Loucy (cell line): ENCODE results near the gene RNF44.

Experiments
- H2AFZ ChIP-seq: fragments of 200-600 bp; sonication (generic); 2 replicates; pipeline ENCODE4 v1.6.0; 2016; ENCODE audit warnings: antibody characterized with exemption, mild to moderate bottlenecking, low read length, moderate library complexity
- H3F3A ChIP-seq: fragments of 200-600 bp; 2 replicates; pipeline ENCODE4 v1.6.0; 2016; ENCODE audit warnings: antibody characterized with exemption, low read depth, mild to moderate bottlenecking
- H3K27me3 ChIP-seq: fragments of 200-600 bp; sonication (generic); 2 replicates; pipeline ENCODE4 v1.6.1; 2014; ENCODE audit warnings: low read length, mild to moderate bottlenecking; ENCODE audit not compliant: insufficient read depth, poor library complexity, severe bottlenecking
- H3K36me3 ChIP-seq: fragments of 200-600 bp; sonication (generic); 2 replicates; pipeline ENCODE4 v1.6.1; 2016; ENCODE audit warnings: low read length; ENCODE audit not compliant: insufficient read depth
- H3K4me1 ChIP-seq: fragments of 200-600 bp; sonication (generic); 2 replicates; pipeline ENCODE4 v1.5.1; 2014; ENCODE audit warnings: low read length, mild to moderate bottlenecking; ENCODE audit not compliant: insufficient read depth, poor library complexity, severe bottlenecking
- H3K4me2 ChIP-seq: fragments of 200-600 bp; sonication (generic); 2 replicates; pipeline ENCODE4 v1.6.0; 2014; ENCODE audit warnings: antibody characterized with exemption, low read length, low read depth, mild to moderate bottlenecking; ENCODE audit not compliant: poor library complexity, severe bottlenecking
- H3K4me3 ChIP-seq: fragments of 200-600 bp; sonication (generic); 2 replicates; pipeline ENCODE4 v1.5.1; 2014; ENCODE audit warnings: low read length, mild to moderate bottlenecking, mixed read lengths; ENCODE audit not compliant: poor library complexity, severe bottlenecking
- H3K79me2 ChIP-seq: fragments of 200-600 bp; sonication (generic); 2 replicates; pipeline ENCODE4 v1.6.1; 2014; ENCODE audit warnings: low read length; ENCODE audit not compliant: insufficient read depth
- H3K9ac ChIP-seq: fragments of 200-600 bp; sonication (generic); 2 replicates; pipeline ENCODE4 v1.6.0; 2014; ENCODE audit warnings: mild to moderate bottlenecking, low read depth, low read length, moderate library complexity; ENCODE audit not compliant: poor library complexity, severe bottlenecking
- H3K9me2 ChIP-seq: fragments of 200-600 bp; sonication (generic); replicated peaks from 2 replicates; pipeline ENCODE4 v1.6.1; 2016; ENCODE audit warnings: low read depth, low read length, mixed read lengths
- H3K9me3 ChIP-seq: fragments of 200-600 bp; sonication (generic); 2 replicates; pipeline ENCODE4 v1.6.1; 2014; ENCODE audit warnings: mild to moderate bottlenecking, antibody characterized with exemption, low read length, low read depth; ENCODE audit not compliant: insufficient read depth
- H4K20me1 ChIP-seq: fragments of 200-600 bp; sonication (generic); 2 replicates; pipeline ENCODE4 v1.6.0; 2014; ENCODE audit warnings: antibody characterized with exemption, low read length, mild to moderate bottlenecking; ENCODE audit not compliant: insufficient read depth, poor library complexity, severe bottlenecking
- CTCF ChIP-seq: fragments of 200-600 bp; sonication (generic); conservative IDR thresholded peaks from 2 replicates; pipeline ENCODE4 v1.5.1; 2014; ENCODE audit warnings: mild to moderate bottlenecking, antibody characterized with exemption, low read length
- EZH2phosphoT487 ChIP-seq: fragments of 200-600 bp; IDR thresholded peaks from 2 replicates; pipeline ENCODE4 v1.6.1; 2018; ENCODE audit warnings: antibody characterized with exemption, mild to moderate bottlenecking, moderate library complexity, borderline replicate concordance

The RNF44 gene

GRCh38 chr5:176492431-176492830 lies 44.8 kb downstream of the RNF44 start:
- TF ChIP-seq CTCF (no peak), EZH2phosphoT487 (no peak)
- peaks cover 10% of the 10 kb centered on the region for H3K4me1 ChIP-seq
- H3K79me2 ChIP-seq = no peaks in the 10 kb centered on the region
- no peaks in the 10 kb centered on the region for H3F3A ChIP-seq
- H2AFZ ChIP-seq = no peak overlapping the region
- H3K36me3 ChIP-seq = peaks cover 67% of the 10 kb centered on the region; the same call in 1 of the 2 replicates
- no peak overlapping the region for H3K4me3 ChIP-seq
- H3K9me3 ChIP-seq = no peaks in the 10 kb centered on the region
- H3K4me2 ChIP-seq = no peak overlapping the region
- H3K27me3 ChIP-seq = no peaks in the 10 kb centered on the region
- H3K9me2 ChIP-seq = no peaks in the 10 kb centered on the region
- peaks cover 7% of the 10 kb centered on the region for H4K20me1 ChIP-seq
- no peak overlapping the region for H3K9ac ChIP-seq

GRCh38 chr5:176491901-176492300 lies 45.3 kb downstream of the RNF44 start:
- TF ChIP-seq EZH2phosphoT487 = no peak
- TF ChIP-seq CTCF = no peak
- peak overlapping the region; percentile 51 for H3K4me2 ChIP-seq
- no peak overlapping the region for H3K9ac ChIP-seq

GRCh38 chr5:176491101-176491502 lies 46.1 kb downstream of the RNF44 start:
- H3F3A ChIP-seq = no peaks in the 10 kb centered on the region
- peaks cover 7% of the 10 kb centered on the region for H4K20me1 ChIP-seq
- no peak overlapping the region for H3K4me3 ChIP-seq
- no peaks in the 10 kb centered on the region for H3K9me3 ChIP-seq
- H3K27me3 ChIP-seq = no peaks in the 10 kb centered on the region
- no peak overlapping the region for H2AFZ ChIP-seq
- H3K79me2 ChIP-seq = no peaks in the 10 kb centered on the region
- H3K36me3 ChIP-seq = peaks cover 68% of the 10 kb centered on the region; the same call in 1 of the 2 replicates
- no peak for TF ChIP-seq EZH2phosphoT487
- no peak for TF ChIP-seq CTCF
- no peak overlapping the region for H3K9ac ChIP-seq
- no peaks in the 10 kb centered on the region for H3K9me2 ChIP-seq
- peaks cover 10% of the 10 kb centered on the region for H3K4me1 ChIP-seq
- H3K4me2 ChIP-seq = peak overlapping the region; percentile 51

More at GRCh38 chr5:176491901-176492300, 45.3 kb downstream of the RNF44 start:
- H2AFZ ChIP-seq = no peak overlapping the region
- H3K27me3 ChIP-seq = no peaks in the 10 kb centered on the region
- H4K20me1 ChIP-seq = peaks cover 7% of the 10 kb centered on the region
- H3F3A ChIP-seq = no peaks in the 10 kb centered on the region
- H3K9me2 ChIP-seq = no peaks in the 10 kb centered on the region
- H3K79me2 ChIP-seq = no peaks in the 10 kb centered on the region
- H3K4me1 ChIP-seq = peaks cover 10% of the 10 kb centered on the region
- H3K36me3 ChIP-seq = peaks cover 67% of the 10 kb centered on the region; the same call in 1 of the 2 replicates
- no peak overlapping the region for H3K4me3 ChIP-seq
- H3K9me3 ChIP-seq = no peaks in the 10 kb centered on the region
